H9 (cell line): ENCODE results near the gene MRPL21. TPM values are rescaled to one million over a fixed set of nuclear protein-coding genes. Genes with fewer than 3 reads are reported as not detected.

ENCODE experiments used
- DNase-seq: peaks from one replicate; pipeline ENCODE4 v3.0.0-alpha.2; 2017
- H2AFZ ChIP-seq: one replicate; pipeline ENCODE4 v1.6.1; 2013; ENCODE audit warnings: mild to moderate bottlenecking, low read length, control low read depth, moderate library complexity
- H2AK5ac ChIP-seq: 2 replicates; pipeline ENCODE4 v1.6.1; 2013; ENCODE audit warnings: low read length, control low read depth, mixed read lengths; ENCODE audit not compliant: insufficient read length
- H2BK120ac ChIP-seq: one replicate; pipeline ENCODE4 v1.6.1; 2013; ENCODE audit warnings: low read depth, mild to moderate bottlenecking, low read length, control low read depth, inconsistent platforms; ENCODE audit not compliant: poor library complexity, severe bottlenecking
- H2BK12ac ChIP-seq: 2 replicates; pipeline ENCODE4 v1.6.1; 2013; ENCODE audit warnings: low read length, control low read depth, mixed read lengths, low read depth; ENCODE audit not compliant: insufficient read length
- H2BK15ac ChIP-seq: 2 replicates; pipeline ENCODE4 v1.6.1; 2013; ENCODE audit warnings: low read depth, low read length, control low read depth
- H2BK20ac ChIP-seq: one replicate; pipeline ENCODE4 v1.6.1; 2013; ENCODE audit warnings: low read depth, mild to moderate bottlenecking, low read length, control low read depth, inconsistent platforms; ENCODE audit not compliant: poor library complexity, severe bottlenecking
- H2BK5ac ChIP-seq: 2 replicates; pipeline ENCODE4 v1.6.1; 2013; ENCODE audit warnings: low read length, control low read depth, mixed read lengths; ENCODE audit not compliant: insufficient read length
- H3K14ac ChIP-seq: 2 replicates; pipeline ENCODE4 v1.6.1; 2013; ENCODE audit warnings: low read length, control low read depth; ENCODE audit not compliant: insufficient read depth
- H3K18ac ChIP-seq: 2 replicates; pipeline ENCODE4 v1.6.1; 2013; ENCODE audit warnings: low read depth, mild to moderate bottlenecking, mixed read lengths, low read length, control low read depth; ENCODE audit not compliant: insufficient read length
- H3K23ac ChIP-seq: 2 replicates; pipeline ENCODE4 v1.6.1; 2013; ENCODE audit warnings: low read length, control low read depth, mixed read lengths, low read depth; ENCODE audit not compliant: insufficient read length
- H3K23me2 ChIP-seq: 2 replicates; pipeline ENCODE4 v1.6.1; 2013; ENCODE audit warnings: low read depth, mild to moderate bottlenecking, mixed read lengths, low read length, control low read depth; ENCODE audit not compliant: insufficient read length, poor library complexity, severe bottlenecking
- H3K27ac ChIP-seq: 2 replicates; pipeline ENCODE4 v1.5.1; 2013; ENCODE audit warnings: low read length, control low read depth, mixed read lengths, low read depth; ENCODE audit not compliant: insufficient read length
- H3K27me3 ChIP-seq: 2 replicates; pipeline ENCODE4 v1.6.1; 2013; ENCODE audit warnings: low read length, control low read depth, inconsistent platforms; ENCODE audit not compliant: insufficient read depth
- H3K4ac ChIP-seq: 2 replicates; pipeline ENCODE4 v1.6.1; 2013; ENCODE audit warnings: low read depth, mild to moderate bottlenecking, control low read depth, inconsistent platforms, low read length, moderate library complexity
- H3K4me1 ChIP-seq: 2 replicates; pipeline ENCODE4 v1.6.1; 2013; ENCODE audit warnings: low read length, control low read depth, inconsistent platforms; ENCODE audit not compliant: insufficient read depth
- H3K4me2 ChIP-seq: 2 replicates; pipeline ENCODE4 v1.6.1; 2013; ENCODE audit warnings: low read length, control low read depth, mixed read lengths; ENCODE audit not compliant: insufficient read length, insufficient read depth
- H3K56ac ChIP-seq: 2 replicates; pipeline ENCODE4 v1.6.1; 2013; ENCODE audit warnings: low read depth, mild to moderate bottlenecking, mixed read lengths, low read length, control low read depth; ENCODE audit not compliant: insufficient read length
- H3K79me1 ChIP-seq: 2 replicates; pipeline ENCODE4 v1.6.1; 2013; ENCODE audit warnings: low read depth, mild to moderate bottlenecking, moderate library complexity, low read length, control low read depth, inconsistent platforms; ENCODE audit not compliant: insufficient read depth, poor library complexity, severe bottlenecking
- H3K79me2 ChIP-seq: 2 replicates; pipeline ENCODE4 v1.6.1; 2013; ENCODE audit warnings: low read length, control low read depth, inconsistent platforms; ENCODE audit not compliant: insufficient read depth
- H3K9ac ChIP-seq: 2 replicates; pipeline ENCODE4 v1.6.1; 2013; ENCODE audit warnings: low read length, control low read depth, mixed read lengths; ENCODE audit not compliant: insufficient read length; ENCODE audit errors: extremely low read depth
- H3K9me3 ChIP-seq: one replicate; pipeline ENCODE4 v1.6.1; 2013; ENCODE audit warnings: low read depth, low read length, inconsistent platforms; ENCODE audit not compliant: control insufficient read depth
- H3T11ph ChIP-seq: one replicate; pipeline ENCODE4 v1.6.1; 2013; ENCODE audit warnings: mild to moderate bottlenecking, low read length, control low read depth, inconsistent platforms
- H4K20me1 ChIP-seq: one replicate; pipeline ENCODE4 v1.6.1; 2013; ENCODE audit not compliant: control insufficient read depth, insufficient read length, insufficient read depth
- H4K5ac ChIP-seq: 2 replicates; pipeline ENCODE4 v1.6.1; 2013; ENCODE audit warnings: low read depth, mild to moderate bottlenecking, mixed read lengths, low read length, control low read depth; ENCODE audit not compliant: insufficient read length
- H4K8ac ChIP-seq: replicated peaks from 2 replicates; pipeline ENCODE4 v1.6.1; 2013; ENCODE audit warnings: low read length, control low read depth, mixed read lengths, low read depth; ENCODE audit not compliant: insufficient read length
- H4K91ac ChIP-seq: 2 replicates; pipeline ENCODE4 v1.6.1; 2013; ENCODE audit warnings: low read depth, mild to moderate bottlenecking, moderate library complexity, mixed read lengths, low read length, control low read depth; ENCODE audit not compliant: insufficient read length
- H3K27ac Mint-ChIP-seq, 3 experiments: 2 replicates in 2 of 3; 3 replicates in 1 of 3; pipeline ENCODE4 v1.8.0; 2020 to 2021; ENCODE audit warnings: mixed read lengths in 3 of 3, mild to moderate bottlenecking in 1 of 3, moderate library complexity in 1 of 3
- H3K27me3 Mint-ChIP-seq: 2 replicates; pipeline ENCODE4 v1.8.0; 2021; ENCODE audit warnings: low read depth, mild to moderate bottlenecking, moderate library complexity, mixed read lengths
- H3K36me3 Mint-ChIP-seq, 3 experiments: 2 replicates in 2 of 3; 3 replicates in 1 of 3; pipeline ENCODE4 v1.8.0; 2020 to 2021; ENCODE audit warnings: low read depth in 3 of 3, mixed read lengths in 3 of 3; ENCODE audit not compliant: insufficient read depth in 1 of 3
- H3K4me1 Mint-ChIP-seq, 2 experiments: 2 replicates each; pipeline ENCODE4 v1.8.0; 2020; ENCODE audit warnings: mixed read lengths in 2 of 2
- H3K4me3 Mint-ChIP-seq, 2 experiments: 2 replicates in 1 of 2; 3 replicates in 1 of 2; pipeline ENCODE4 v1.8.0; 2020 to 2021; ENCODE audit warnings: mild to moderate bottlenecking in 2 of 2, mixed read lengths in 2 of 2, moderate library complexity in 1 of 2
- H3K9me3 Mint-ChIP-seq, 2 experiments: 2 replicates in 1 of 2; 3 replicates in 1 of 2; pipeline ENCODE4 v1.8.0; 2020; ENCODE audit warnings: mild to moderate bottlenecking in 2 of 2, mixed read lengths in 2 of 2, moderate library complexity in 1 of 2
- WGBS: extraction: QIAGEN DNeasy Blood & Tissue Kit; methylation state at CpG from one replicate; pipeline ENCODE4 v1.1.7; 2013; ENCODE audit warnings: missing lambda C conversion rate, low lambda C conversion rate, mixed read lengths; ENCODE audit not compliant: insufficient read length; ENCODE audit errors: extremely low coverage; 5-methylcytosine and 5-hydroxymethylcytosine counted together
- total RNA-seq: library from RNA; stranded (reverse); gene quantifications from 2 replicates; pipeline ENCODE4 v1.2.1, GENCODE V29; 2021
- TF ChIP-seq, protein P1 (sequence below): fragments of 200-600 bp; sonication (generic); conservative IDR thresholded peaks from 3 replicates; pipeline ENCODE4 v1.8.0; 2021; ENCODE audit warnings: antibody characterized with exemption, mild to moderate bottlenecking

MRPL21 gene
- total RNA-seq, 1 experiment from 2014 or later: 91.5 TPM

DNA sequence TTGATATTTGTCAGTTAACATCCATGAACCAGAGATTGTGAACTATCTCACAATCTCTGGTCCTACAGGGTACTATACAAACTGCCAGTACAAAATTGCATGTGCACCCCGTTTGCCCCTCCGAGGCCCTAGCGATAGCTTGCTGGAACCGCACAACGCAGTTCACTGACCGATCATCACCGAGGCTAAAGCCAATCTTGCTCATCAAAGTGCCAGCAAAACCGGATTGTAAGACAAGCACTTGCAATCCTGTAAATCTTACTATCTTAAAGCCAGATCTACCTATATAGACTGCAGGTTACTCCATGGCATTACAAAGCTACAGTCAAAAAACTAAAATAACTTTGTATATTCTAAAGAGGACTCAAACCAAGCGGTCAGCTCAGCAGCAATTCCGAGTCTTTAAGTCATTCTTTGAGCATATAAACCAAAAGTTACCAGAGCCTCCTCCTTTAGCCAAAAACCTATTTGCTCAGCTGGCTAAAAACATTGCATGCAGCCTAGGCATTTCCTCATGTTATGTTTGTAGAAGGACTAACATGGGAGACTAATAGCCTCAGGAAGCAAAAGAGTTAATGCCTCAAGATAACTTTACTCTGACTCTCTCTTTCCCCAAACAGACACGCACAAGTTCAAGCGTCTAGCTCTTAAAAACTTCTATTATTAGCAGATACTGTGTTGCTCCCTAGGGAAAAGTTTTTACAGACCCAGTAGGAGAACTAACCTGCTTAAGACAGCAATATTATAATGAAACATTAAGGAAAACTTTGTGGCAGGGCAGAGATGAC, 31.2 kb downstream of the MRPL21 start:
- Histone ChIP-seq H2AFZ (no peak overlapping the region), H3K14ac (no peak overlapping the region), H3K79me1 (no peaks in the 10 kb centered on the region), H3K56ac (no peak overlapping the region), H3K4me2 (no peak overlapping the region), H4K8ac (no peak overlapping the region), H3K4me1 (no peaks in the 10 kb centered on the region; the same call in 1 of the 2 replicates), H3K9me3 (no peaks in the 10 kb centered on the region), H4K91ac (no peak overlapping the region), H2BK120ac (no peak overlapping the region), H3T11ph (no peak overlapping the region), H2BK12ac (no peak overlapping the region), H3K27me3 (no peaks in the 10 kb centered on the region), H2BK5ac (no peak overlapping the region), H4K20me1 (no peaks in the 10 kb centered on the region), H3K79me2 (no peaks in the 10 kb centered on the region), H3K18ac (no peak overlapping the region), H2AK5ac (no peak overlapping the region), H3K4ac (no peak overlapping the region), H3K27ac (no peak overlapping the region), H3K9ac (no peak overlapping the region), H4K5ac (no peak overlapping the region), H2BK20ac (no peak overlapping the region), H3K23me2 (no peaks in the 10 kb centered on the region), H2BK15ac (no peak overlapping the region), H3K23ac (no peak overlapping the region)
- Mint-ChIP-seq H3K27ac (no peak overlapping the region), H3K4me1 (peaks cover 28 to 32% of the 10 kb centered on the region in 2 experiments), H3K36me3 (no peaks in the 10 kb centered on the region), H3K4me3 (no peak overlapping the region), H3K27me3 (peaks cover 13% of the 10 kb centered on the region), H3K9me3 (no peaks in the 10 kb centered on the region)
- TF ChIP-seq, protein P1, sequence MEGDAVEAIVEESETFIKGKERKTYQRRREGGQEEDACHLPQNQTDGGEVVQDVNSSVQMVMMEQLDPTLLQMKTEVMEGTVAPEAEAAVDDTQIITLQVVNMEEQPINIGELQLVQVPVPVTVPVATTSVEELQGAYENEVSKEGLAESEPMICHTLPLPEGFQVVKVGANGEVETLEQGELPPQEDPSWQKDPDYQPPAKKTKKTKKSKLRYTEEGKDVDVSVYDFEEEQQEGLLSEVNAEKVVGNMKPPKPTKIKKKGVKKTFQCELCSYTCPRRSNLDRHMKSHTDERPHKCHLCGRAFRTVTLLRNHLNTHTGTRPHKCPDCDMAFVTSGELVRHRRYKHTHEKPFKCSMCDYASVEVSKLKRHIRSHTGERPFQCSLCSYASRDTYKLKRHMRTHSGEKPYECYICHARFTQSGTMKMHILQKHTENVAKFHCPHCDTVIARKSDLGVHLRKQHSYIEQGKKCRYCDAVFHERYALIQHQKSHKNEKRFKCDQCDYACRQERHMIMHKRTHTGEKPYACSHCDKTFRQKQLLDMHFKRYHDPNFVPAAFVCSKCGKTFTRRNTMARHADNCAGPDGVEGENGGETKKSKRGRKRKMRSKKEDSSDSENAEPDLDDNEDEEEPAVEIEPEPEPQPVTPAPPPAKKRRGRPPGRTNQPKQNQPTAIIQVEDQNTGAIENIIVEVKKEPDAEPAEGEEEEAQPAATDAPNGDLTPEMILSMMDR: no peak
- WGBS: no CpG with 5 or more reads among the region's 12 CpGs
- DNase-seq: no peak
